Fibroblast of villous mesenchyme (primary cell): Measurements from ENCODE around the gene TBX6. TPM values are rescaled to one million over a fixed set of nuclear protein-coding genes. Genes with fewer than 3 reads are reported as not detected.

Experiments
- DNase-seq: peaks from one replicate; pipeline ENCODE4 v3.0.0-alpha.2; 2010; ENCODE audit warnings: low read depth
- H3K4me3 ChIP-seq: 2 replicates; pipeline ENCODE4 v1.5.1; 2011; ENCODE audit warnings: low read depth, mild to moderate bottlenecking, low read length
- total RNA-seq: library from RNA; depleted of rRNA; stranded (reverse); fragments of >200 nt; gene quantifications from 2 replicates; pipeline ENCODE4 v1.2.3, GENCODE V29; 2012
- TF ChIP-seq, protein P1 (sequence below): IDR thresholded peaks from 2 replicates; pipeline ENCODE4 v1.5.1; 2012; ENCODE audit warnings: low read depth, mild to moderate bottlenecking, low read length; ENCODE audit not compliant: insufficient read depth

TBX6 gene
- total RNA-seq, 1 donor: 0.43 TPM

DNA sequence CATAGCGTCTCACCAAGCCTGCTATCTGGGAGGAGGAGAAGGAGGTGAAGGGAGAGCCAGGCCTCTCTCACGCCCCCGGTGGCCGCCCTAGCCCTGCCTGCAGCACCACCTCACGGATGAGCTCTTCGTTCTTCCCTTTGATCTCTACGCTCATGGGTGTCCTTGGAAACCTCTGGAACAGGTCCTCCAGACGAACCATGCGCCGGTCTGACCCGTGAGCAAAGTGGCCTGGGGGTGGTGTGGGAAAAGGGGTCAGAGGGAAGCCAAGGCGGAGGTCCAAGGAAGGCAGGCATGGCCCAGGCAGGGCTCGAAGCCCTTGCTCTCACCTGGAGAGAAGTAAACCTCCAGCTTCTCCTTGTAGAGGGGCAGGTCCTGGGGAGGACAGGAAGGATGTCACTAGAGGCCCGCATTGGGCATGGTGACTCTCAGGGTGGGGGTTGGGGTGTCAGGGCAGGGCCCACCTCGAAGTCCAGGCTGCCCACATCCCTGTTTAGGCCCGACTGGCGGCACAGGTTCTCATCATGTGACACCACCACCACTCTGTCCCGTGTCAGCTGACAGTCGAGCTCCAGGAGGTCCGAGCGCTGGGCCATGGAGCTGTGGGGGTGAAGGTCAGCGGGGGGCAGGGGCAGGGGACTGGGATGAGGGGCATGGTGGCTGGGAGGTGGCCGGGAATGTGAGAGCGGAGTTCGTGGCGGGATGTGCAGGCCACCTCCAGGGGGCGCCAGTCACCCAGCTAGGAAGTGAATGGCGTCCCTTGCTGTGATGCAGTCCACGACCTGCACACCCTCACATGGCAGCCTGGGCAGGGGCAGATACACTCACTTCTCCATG lies 20.7 kb upstream of the TBX6 start:
- H3K4me3 ChIP-seq: no peak overlapping the region
- peak; percentile 68 for DNase-seq
- TF ChIP-seq, protein P1, sequence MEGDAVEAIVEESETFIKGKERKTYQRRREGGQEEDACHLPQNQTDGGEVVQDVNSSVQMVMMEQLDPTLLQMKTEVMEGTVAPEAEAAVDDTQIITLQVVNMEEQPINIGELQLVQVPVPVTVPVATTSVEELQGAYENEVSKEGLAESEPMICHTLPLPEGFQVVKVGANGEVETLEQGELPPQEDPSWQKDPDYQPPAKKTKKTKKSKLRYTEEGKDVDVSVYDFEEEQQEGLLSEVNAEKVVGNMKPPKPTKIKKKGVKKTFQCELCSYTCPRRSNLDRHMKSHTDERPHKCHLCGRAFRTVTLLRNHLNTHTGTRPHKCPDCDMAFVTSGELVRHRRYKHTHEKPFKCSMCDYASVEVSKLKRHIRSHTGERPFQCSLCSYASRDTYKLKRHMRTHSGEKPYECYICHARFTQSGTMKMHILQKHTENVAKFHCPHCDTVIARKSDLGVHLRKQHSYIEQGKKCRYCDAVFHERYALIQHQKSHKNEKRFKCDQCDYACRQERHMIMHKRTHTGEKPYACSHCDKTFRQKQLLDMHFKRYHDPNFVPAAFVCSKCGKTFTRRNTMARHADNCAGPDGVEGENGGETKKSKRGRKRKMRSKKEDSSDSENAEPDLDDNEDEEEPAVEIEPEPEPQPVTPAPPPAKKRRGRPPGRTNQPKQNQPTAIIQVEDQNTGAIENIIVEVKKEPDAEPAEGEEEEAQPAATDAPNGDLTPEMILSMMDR: peak; percentile 64

- TF ChIP-seq, protein P1: no peak
- DNase-seq: no peak
These were observed 18.9 kb upstream of the TBX6 start for GRCh38 chr16:30110661-30111060.

DNA sequence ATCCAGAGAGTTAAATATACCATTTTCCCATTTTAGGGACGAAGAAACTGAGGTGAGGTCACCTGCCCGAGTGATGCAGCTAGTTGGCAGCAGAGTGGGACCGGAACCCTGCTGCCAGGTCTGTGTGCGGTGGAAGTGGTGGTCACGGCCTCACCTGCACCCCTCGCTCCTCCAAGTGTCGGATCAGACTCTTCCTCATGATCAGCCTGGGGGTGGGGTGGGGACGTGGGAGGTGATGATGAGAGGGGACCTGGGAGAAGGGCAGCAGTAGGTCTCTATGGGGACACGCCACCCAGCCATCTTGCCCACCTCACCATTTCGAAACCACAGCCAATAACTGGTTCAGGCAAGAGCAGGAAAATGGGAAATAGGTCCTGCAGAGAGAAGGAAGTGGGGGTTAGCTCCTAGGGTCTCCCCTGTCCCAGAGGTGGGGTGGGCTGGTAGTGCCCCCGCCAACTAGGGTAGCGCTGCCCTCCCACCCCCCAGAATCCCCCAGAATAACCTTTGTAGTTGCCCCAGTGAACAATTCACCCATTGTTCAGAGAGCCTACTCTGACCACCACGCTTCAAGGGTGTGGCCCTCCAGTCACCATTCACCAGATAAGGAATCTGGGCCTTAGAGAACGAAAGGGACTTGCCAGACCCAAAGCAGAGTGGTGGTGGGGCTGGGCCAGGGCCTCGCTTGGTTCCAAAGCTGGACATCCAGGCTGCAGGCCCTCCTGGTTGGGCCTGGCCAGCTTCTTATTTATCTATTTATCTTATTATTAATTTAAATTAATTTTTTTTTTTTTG lies 16.5 kb upstream of the TBX6 start:
- TF ChIP-seq, protein P1: no peak
- H3K4me3 ChIP-seq: no peak overlapping the region
- DNase-seq: no peak

More at GRCh38 chr16:30110661-30111060, 18.9 kb upstream of the TBX6 start:
- no peak overlapping the region for H3K4me3 ChIP-seq

GRCh38 chr16:30104492-30104891 lies 12.8 kb upstream of the TBX6 start:
- DNase-seq: no peak
- no peak overlapping the region for H3K4me3 ChIP-seq
- TF ChIP-seq, protein P1: no peak

DNA sequence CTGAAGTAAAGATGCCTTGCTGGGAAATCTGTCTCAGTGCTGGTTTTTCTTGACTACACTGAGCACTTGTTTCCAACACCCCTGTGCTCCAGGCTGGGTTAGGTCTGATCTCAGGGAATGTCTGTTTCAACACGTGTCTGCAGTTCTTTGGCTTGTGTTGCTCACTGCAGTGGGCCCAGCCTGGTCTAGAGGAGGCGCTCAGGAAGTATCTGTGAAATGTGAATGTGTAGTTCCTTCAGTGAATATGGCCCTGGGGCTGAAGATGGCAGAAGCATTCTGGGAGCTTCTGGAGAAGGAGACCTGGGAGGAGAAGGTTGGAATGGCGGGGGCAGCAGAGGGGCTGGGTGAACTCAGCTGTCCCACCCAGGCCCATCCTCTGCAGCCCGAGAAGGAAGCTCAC lies 12.4 kb upstream of the TBX6 start:
- DNase-seq: no peak
- H3K4me3 ChIP-seq: no peak overlapping the region
- TF ChIP-seq, protein P1: no peak

- TF ChIP-seq, protein P1: no peak
- peak overlapping the region; percentile 48 for H3K4me3 ChIP-seq
- DNase-seq: no peak
These were observed 5.3 kb upstream of the TBX6 start for GRCh38 chr16:30096862-30097563.
